Measurements from ENCODE around the gene ZNF300.
"Not testable (repeated sequence)": the region's sequence is repeated elsewhere in the genome, so short reads cannot be mapped to it uniquely, and the experiment has no call there.

Gene ZNF300

DNA sequence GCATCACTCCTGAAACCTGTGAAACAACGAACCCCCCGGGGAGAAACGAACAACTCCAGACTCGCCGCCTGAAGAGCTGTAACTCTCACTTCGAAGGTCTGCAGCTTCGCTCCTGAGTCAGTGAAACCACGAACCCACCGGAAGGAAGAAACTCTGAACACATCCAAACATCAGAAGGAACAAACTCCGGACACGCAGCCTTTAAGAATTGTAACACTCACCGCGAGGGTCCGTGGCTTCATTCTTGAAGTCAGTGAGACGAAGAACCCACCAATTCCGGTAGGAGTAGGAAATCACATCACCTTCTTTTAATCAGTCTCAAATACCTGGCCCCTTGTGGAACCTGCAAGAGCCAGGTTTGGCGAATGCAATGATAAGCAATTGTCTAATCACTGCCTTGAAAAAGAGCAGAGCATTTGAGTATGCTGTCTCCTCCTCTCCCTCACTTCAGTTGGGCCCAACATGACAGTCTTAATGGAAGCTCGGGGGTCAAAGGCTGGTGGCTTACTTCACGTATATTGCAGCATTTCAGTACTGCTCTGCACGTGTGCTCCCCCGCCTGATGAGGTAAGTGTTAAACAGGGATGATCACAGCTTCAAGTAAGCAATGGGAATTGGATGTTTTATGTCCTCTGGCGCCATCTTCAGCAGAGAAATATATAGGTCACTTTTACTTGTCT is 58.0 kb downstream of the ZNF300 start:
- peak; percentile 60 for TF ChIP-seq CTCF (IDR thresholded peaks at IDR 0.05; ENCODE audit: low read depth, low read length)
- no peak overlapping the region for H3K4me3 ChIP-seq (replicated peaks in 1 of 2; ENCODE audit: low read depth in 2 of 2, low read length in 2 of 2)
- DNase-seq (ENCODE audit: low read depth in 2 of 2): peak; percentile 94 to 96

GRCh38 chr5:150846308-150846653 is 58.5 kb downstream of the ZNF300 start, which contains the start of gene IRGM:
IRGM (plus strand) TSS chr5:150846521; CDS start chr5:150848124, 1,603 bp downstream.
- not testable (repeated sequence) for DNase-seq (ENCODE audit: low read depth in 2 of 2); H3K4me3 ChIP-seq (replicated peaks in 1 of 2; ENCODE audit: low read depth in 2 of 2, low read length in 2 of 2)

DNA sequence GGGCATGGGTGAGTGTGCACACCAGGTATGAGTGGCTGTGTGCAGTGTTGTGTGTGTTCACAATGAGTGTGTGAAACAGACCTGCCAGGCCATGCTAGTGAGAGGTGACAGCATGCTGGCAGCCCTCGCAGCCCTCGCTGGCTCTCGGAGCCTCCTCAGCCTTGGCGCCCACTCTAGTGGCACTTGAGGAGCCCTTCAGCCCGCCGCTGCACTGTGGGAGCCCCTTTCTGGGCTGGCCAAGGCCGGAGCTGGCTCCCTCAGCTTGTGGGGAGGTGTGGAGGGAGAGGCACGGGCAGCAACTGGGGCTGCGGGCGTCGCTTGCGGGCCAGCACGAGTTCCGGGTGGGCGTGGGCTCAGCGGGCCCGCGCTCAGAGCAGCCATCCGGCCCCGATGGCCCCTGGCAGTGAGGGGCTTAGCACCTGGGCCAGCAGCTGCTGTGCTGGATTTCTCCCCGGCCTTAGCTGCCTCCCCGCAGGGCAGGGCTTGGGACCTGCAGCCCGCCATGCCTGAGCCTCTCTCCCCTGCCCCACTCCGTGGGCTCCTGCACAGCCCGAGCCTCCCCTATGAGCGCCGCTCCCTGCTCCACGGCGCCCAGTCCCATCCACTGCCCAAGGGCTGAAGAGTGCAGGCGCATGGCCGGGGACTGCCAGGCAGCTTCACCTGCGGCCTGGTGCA is 59.5 kb downstream of the ZNF300 start:
- DNase-seq (ENCODE audit: low read depth in 2 of 2); H3K4me3 ChIP-seq (replicated peaks in 1 of 2; ENCODE audit: low read depth in 2 of 2, low read length in 2 of 2): not testable (repeated sequence)
